Erythroblast (primary cell): ENCODE data around the gene TNNC2.
"Not testable (repeated sequence)": the region's sequence is repeated elsewhere in the genome, so short reads cannot be mapped to it uniquely, and the experiment has no call there.

Source experiments
- DNase-seq, 2 experiments: peaks; one replicate each; lab custom pipeline; 2025; lab: John Stamatoyannopoulos, UW
- GATA1 ChIP-seq: IDR thresholded peaks from 2 replicates; pipeline ENCODE4 v1.6.1; 2011; ENCODE audit warnings: low read depth, mild to moderate bottlenecking, control low read depth, low read length, moderate library complexity
- POLR2A ChIP-seq: IDR thresholded peaks from 2 replicates; pipeline ENCODE4 v1.6.1; 2011; ENCODE audit warnings: mild to moderate bottlenecking, low read length

TNNC2 gene

DNA sequence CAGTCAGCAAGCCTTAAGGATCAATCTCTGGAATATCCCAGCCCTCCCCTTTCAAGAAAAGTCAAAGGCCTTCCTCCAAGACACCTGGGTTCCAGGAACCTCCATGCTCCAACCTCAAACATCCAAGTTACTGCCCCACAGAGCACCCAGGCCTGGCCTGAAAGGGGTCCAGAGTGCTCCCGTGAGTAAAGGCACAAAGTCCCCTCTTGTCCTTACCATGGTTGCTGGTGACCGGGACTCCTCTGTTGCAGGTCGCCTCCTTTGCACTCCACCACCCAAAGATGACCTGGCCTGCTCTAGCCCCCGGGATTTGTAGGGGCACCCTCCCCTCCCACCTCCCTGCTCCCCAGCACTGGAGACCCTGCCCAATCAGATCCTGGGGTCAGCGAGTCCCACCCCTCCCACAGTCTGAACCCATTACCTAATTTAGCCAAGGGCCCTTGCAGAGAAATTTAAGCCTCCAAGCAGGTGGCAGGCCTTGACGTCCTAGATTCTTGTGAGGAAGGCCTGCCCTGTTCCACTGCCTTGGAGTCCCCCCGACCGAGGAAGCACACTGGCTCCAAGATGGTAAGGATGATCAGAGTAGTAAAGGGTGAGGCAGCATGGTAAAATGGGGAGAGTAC is at the start of gene TNNC2:
Gene TNNC2 (minus strand): TSS at position 283 of the 623 bp plus-strand sequence. CDS start 64 bp downstream, at position 219.
- no peak for DNase-seq
- TF ChIP-seq GATA1 (no peak), POLR2A (no peak)

DNA sequence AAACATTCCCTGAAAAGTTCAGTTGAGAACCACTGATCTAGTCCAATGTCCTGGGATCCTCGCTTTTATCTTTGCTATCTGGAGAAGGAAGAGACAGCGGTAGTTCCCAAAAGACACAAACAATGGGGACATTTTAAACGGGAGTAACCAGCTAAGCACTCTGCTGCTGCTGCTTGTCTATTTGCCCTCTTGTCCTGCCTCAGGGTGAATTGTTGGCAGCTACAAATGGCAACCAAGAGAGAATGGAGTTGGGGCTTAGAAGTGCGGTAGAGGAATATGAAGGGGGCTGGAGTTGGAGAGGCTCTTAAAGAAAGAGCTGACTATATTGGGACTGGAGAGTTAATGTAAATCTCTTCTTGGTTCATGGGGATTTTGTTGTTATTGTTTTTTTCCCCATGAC is 47.5 kb upstream of the TNNC2 start:
- TF ChIP-seq POLR2A (no peak), GATA1 (no peak)
- DNase-seq = no peak

DNA sequence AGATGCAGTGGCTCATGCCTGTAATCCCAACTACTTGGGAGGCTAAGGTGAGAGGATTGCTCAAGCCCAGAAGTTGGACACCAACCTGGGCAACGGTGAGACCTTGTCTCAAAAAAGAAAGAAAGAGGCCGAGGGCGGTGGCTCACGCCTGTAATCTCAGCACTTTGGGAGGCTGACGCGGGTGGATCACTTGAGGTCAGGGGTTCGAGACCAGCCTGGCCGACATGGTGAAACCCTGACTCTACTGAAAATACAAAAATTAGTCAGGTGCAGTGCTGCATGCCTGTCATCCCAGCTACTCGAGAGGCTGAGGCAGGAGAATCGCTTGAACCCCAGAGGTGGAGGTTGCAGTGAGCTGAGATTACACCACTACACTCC is 47.0 kb upstream of the TNNC2 start:
- not testable (repeated sequence) for DNase-seq

DNA sequence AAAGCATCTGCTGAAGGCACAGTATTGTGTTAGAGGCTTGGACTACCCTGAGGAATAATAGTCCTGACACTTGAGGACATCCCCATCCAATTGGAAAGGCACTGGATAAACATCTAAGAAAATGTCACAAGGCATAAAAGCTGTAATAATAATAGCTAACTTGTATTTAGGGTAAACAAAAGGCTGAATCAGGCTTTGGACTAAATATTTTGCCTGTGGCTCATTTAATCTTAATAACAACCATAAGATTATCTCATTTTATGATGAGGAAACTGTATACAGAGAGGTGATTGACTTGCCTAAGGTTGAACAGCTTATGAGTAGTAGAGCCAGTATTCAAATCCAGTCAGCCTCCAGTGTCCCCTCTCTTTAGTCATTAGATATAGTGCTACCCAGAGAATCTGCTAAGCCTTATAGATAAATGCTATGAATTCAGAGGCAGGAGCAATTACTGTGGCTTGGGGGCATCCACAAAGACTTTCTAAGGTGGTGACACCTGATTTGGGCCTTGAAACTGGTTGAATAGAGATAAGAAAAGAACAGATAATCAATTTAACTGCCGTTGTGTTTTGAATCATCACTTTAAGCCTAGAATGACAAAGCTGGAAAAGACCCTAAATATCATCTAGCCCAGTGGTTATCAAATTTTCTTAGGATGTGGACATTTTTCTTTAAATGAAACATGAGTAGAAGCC is 46.4 kb upstream of the TNNC2 start:
- peak; percentile 41 to 76 for DNase-seq

DNA sequence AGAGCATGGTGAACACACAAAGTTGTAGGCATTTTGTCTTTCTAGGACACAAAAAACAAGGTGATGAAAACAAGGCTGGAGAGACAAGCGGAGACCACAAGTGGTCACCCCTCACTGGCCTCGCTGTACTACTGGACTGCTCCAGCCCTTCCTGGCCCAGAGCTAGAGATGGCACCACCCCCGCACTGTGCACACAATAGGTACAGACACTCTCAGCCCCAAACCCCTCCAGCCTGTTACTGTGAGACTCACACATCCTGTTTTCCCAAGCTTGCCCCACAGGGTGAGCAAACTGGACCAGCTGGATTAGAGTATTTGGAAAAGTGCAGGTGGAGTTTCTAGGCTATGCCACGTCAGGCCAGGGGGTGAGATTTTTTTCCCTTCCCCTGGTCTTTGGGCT is 45.5 kb upstream of the TNNC2 start:
- TF ChIP-seq POLR2A = no peak
- TF ChIP-seq GATA1 = no peak
- DNase-seq = no peak

More for the DNA sequence above, 46.4 kb upstream of the TNNC2 start:
- TF ChIP-seq GATA1 (no peak), POLR2A (no peak)

DNA sequence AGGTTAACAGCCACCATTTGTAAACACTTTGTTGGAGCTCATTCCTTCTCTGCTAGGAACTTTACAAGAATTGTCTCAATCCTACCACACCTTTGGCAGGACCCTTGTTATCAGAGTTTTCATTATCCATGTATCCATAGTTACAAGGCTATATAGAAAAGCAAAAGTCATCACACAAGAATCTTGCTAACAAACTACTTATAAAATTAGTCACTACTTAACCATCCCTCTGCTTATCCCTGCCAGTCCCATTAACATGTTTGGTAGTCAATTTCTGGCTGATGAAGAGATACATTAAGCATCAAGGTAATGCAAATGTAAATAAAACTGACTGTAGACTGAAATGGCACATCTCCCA is 40.7 kb upstream of the TNNC2 start:
- no peak for TF ChIP-seq GATA1
- TF ChIP-seq POLR2A = no peak
- no peak for DNase-seq

DNA sequence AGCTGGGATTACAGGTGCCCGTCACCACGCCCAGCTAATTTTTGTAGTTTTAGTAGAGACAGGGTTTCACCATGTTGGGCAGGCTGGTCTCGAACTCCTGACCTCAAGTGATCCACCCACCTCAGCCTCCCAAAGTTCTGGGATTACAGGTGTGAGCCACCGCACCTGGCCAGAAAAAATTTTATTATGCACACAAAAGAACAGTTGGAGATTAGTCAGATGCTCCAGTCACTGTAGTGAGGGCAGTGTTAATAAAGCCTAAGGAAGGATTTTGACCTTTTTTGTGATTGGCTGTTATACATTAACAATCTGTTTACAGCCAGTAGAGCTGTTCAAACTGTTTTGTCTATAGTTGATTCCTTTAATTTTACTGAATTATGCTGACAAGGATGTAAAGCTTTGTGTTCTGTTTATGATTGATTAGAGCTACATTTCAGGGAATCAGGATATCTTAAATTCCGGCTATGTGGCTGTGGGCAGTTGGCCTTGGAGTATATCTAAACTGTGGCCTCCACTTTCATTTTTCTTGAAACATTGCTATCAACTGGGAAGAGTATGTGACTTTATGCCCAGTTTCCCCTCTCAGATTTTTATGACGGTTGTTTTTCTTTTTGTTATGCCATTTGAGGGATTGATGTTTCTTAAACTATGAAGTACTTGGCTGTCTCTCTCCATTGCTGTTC is 40.2 kb upstream of the TNNC2 start:
- TF ChIP-seq POLR2A (no peak), GATA1 (no peak)
- no peak for DNase-seq

DNA sequence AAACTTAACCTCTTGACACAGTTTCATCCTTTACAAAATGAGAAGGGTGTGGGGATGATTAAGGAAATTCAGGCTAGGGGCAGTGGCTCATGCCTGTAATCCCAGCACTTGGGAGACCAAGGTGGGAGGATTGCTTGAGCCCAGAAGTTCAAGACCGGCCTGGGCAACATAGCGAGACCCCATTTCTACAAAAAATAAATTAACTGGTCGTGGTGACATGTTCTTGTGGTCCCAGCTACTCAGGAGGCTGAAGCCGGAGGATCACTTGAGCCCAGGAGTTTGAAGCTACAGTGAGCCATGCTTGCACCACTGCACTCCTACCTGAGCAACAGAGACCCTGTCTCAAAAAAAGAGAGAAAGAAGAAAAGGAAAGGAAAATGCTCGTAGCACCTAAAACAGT is 39.3 kb upstream of the TNNC2 start:
- DNase-seq = no peak

DNA sequence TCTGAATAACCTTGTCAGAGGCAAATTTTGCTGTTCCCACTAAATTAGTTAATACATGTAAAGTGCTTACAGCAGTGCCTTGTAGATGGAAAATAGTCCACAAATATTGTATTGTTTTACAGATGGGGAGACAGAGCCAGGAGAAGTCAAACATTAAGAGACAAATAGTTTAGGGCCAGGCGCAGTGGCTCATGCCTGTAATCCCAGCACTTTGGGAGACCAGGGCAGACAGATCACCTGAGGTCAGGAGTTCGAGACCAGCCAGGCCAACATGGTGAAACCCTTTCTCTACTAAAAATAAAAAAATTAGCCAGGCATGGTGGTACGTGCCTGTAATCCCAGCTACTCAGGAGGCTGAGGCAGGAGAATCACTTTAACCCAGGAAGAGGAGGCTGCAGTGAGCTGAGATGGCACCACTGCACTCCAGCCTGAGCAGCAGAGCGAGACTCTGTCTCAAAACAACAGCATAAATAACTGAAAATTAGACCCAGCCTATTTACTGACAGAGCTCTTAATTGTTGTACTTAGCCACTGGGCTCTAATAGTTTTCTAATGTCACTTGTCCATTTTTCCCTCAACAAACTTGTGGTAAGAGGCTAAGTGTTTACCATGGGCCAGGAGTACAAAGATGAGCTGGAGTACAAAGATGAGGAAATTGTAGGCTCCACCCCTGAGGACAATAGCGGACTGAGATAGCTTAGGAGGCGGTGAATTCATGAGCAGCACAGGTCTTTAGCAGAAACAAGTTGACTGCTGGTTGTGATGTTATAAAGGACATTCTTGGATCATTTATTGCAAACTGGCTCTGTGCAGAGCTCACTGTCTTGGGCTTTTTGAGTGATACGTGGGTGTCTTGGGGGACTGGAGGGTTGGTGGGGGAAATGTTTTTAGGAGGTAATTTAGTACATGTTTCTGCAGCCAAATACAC is 36.7 kb upstream of the TNNC2 start:
- peak in 1 of 2 experiments; percentile 36 for DNase-seq

More for the DNA sequence above, 39.3 kb upstream of the TNNC2 start:
- TF ChIP-seq GATA1 (no peak), POLR2A (no peak)

DNA sequence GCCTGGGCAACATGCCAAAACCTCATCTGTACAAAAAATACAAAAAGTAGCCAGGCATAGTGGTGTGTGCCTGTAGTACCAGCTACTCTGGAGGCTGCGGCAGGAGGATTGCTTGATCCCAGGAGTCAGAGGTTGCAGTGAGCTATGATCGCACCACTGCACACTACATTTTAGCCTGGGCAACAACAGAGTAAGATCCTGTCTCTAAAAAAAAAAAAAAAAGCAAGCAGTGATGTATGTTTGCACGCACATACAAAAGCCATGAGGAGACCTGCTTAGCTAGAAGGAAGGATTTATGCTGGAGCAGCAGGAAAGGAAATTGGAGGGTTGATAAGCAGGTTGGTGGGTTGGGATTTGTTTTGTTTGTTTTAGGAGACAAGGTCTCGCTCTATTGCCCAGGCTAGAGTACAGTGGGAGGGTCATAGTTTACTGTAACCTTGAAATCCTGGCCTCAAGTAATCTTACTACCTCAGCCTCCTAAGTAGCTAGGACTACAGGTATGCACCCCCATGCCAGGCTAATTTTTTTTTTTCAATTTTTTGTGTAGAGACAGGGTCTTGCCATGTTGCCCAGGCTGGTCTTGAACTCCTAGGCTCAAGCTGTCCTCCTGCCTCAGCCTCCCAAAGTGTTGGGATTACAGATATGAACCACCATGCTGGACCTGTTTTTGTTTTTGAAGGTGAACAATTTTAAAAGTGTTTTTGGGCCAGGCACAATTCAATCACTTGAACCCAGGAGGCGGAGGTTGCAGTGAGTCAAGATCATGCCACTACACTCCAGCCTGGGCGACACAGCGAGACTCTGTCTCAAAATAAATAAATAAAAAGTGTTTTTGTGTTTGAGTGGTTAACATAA is 34.3 kb upstream of the TNNC2 start:
- TF ChIP-seq POLR2A = no peak
- TF ChIP-seq GATA1 = no peak
- peak; percentile 58 to 74 for DNase-seq

More for the DNA sequence above, 36.7 kb upstream of the TNNC2 start:
- TF ChIP-seq POLR2A (no peak), GATA1 (no peak)

DNA sequence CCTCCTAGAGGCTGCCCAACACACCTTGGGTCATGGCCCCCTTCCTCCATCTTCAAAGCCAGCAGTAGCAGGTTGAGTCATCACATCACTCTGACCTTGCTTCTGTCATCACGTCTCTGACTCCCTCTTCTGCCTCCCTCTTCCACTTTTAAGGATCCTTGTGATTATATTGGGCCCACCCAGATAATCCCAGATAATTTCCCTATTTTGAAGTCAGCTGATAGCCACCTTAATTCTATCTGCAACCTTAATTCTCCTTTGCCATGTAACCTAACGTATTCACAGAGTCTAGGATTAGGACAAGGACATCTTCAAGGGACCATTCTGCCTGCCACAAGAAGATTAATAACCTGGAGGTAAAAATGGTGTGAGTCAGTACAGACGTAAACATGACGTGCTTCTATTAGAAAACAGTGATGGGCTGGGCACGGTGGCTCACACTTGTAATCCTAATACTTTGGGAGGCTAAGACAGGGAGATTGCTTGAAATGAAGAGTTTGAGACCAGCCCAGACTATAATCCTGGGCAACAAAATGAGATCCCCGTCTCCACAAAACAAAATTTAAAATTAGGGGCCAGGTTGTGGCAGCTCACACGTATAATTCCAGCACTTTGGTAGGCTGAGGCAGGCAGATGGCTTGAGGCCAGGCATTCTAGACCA is 33.6 kb upstream of the TNNC2 start:
- DNase-seq = no peak
- TF ChIP-seq POLR2A (no peak), GATA1 (no peak)

DNA sequence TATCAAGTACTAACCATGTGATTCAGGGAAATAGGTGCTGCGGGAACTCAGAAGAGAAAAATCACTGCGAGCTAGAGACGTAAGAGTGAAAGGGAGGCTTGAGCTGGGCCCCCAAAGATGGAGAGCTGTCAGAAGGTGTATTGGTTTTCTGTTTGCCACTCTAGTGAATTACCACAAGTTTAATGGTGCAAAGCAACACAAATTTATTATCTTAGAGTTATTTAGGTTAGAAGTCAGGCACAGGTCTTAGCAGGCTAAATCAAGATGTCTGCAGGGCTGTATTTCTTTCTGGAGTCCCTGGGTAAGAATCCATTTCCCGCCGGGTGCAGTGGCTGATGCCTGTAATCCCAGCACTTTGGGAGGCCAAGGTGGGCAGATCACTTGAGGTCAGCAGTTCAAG is 32.8 kb upstream of the TNNC2 start:
- no peak for TF ChIP-seq POLR2A
- TF ChIP-seq GATA1 = no peak

DNA sequence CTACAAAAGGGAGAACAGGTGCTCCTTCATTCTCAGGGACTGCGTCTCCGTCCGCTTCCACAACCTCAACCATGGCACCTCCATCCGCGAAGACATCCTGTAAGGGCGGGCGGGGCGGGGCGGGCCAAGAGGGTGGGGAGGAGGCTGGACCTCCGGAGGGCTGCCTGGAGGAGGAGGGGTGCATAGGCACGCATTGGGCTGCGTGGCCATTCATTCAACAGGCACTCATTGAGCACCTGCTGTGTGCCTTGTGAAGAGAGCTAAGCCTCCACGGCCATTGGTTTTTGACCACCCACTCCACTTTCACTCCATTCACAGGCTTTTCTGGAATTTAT is 30.7 kb upstream of the TNNC2 start:
- no peak for DNase-seq
- no peak for TF ChIP-seq POLR2A
- no peak for TF ChIP-seq GATA1

More for the DNA sequence above, 32.8 kb upstream of the TNNC2 start:
- DNase-seq = no peak
